ENCODE data around the gene ZNF486.
"Not testable (repeated sequence)": the region's sequence is repeated elsewhere in the genome, so short reads cannot be mapped to it uniquely, and the experiment has no call there.

Gene ZNF486

GRCh38 chr19:20233105-20233504, 66.1 kb downstream of the ZNF486 start:
- in situ Hi-C loops (cut with MboI; ENCODE audit: low sequenced_read_pairs) = no loop called here

- in situ Hi-C loops (cut with MboI; ENCODE audit: low sequenced_read_pairs) = no loop called here
Measured at GRCh38 chr19:20235156-20235555, 68.1 kb downstream of the ZNF486 start.

GRCh38 chr19:20237773-20238623, 71.0 kb downstream of the ZNF486 start:
- in situ Hi-C loops (cut with MboI; ENCODE audit: low sequenced_read_pairs) = no loop called here

GRCh38 chr19:20243629-20244028, 76.6 kb downstream of the ZNF486 start:
- in situ Hi-C loops (cut with MboI; ENCODE audit: low sequenced_read_pairs) = no loop called here

- in situ Hi-C loops (cut with MboI; ENCODE audit: low sequenced_read_pairs) = no loop called here
Measured at GRCh38 chr19:20244356-20244755, 77.3 kb downstream of the ZNF486 start.

GRCh38 chr19:20245309-20245708, 78.3 kb downstream of the ZNF486 start:
- in situ Hi-C loops (cut with MboI; ENCODE audit: low sequenced_read_pairs) = no loop called here

- in situ Hi-C loops (cut with MboI; ENCODE audit: low sequenced_read_pairs) = no loop called here
Measured at GRCh38 chr19:20247016-20247683, 80.1 kb downstream of the ZNF486 start.

GRCh38 chr19:20248258-20248657, 81.2 kb downstream of the ZNF486 start:
- in situ Hi-C loops (cut with MboI; ENCODE audit: low sequenced_read_pairs) = not testable (repeated sequence)

Data from HL-60/S4 (cell line).